HEK293 (cell line): ENCODE results near the gene TNFRSF1A.

Source experiments
- BCL11A ChIP-seq: fragments of 450-650 bp; formaldehyde crosslinking; IDR thresholded peaks from 2 replicates; pipeline ENCODE4 v1.5.1; 2016; ENCODE audit warnings: low read depth, missing biosample characterization, missing genetic modification characterization
- REST ChIP-seq: fragments of 450-650 bp; formaldehyde crosslinking; IDR thresholded peaks from 2 replicates; pipeline ENCODE4 v1.5.1; 2016; ENCODE audit warnings: missing biosample characterization, missing genetic modification characterization
- ZNF214 ChIP-seq: fragments of 450-650 bp; formaldehyde crosslinking; IDR thresholded peaks from 2 replicates; pipeline ENCODE4 v1.5.1; 2017; ENCODE audit warnings: missing biosample characterization, mild to moderate bottlenecking, missing genetic modification characterization, borderline replicate concordance
- ZNF239 ChIP-seq: fragments of 450-650 bp; formaldehyde crosslinking; IDR thresholded peaks from 2 replicates; pipeline ENCODE4 v1.5.1; 2016; ENCODE audit warnings: missing biosample characterization, missing genetic modification characterization
- ZNF280C ChIP-seq: fragments of 450-650 bp; formaldehyde crosslinking; IDR thresholded peaks from 2 replicates; pipeline ENCODE4 v1.5.1; 2016; ENCODE audit warnings: missing biosample characterization, missing genetic modification characterization
- ZNF510 ChIP-seq: fragments of 450-650 bp; formaldehyde crosslinking; IDR thresholded peaks from 2 replicates; pipeline ENCODE4 v1.5.1; 2018; ENCODE audit warnings: mild to moderate bottlenecking, missing genetic modification characterization, missing biosample characterization; ENCODE audit not compliant: insufficient replicate concordance
- ZNF747 ChIP-seq: fragments of 450-650 bp; formaldehyde crosslinking; IDR thresholded peaks from 2 replicates; pipeline ENCODE4 v1.5.1; 2016; ENCODE audit warnings: missing biosample characterization, missing genetic modification characterization
- TF ChIP-seq, protein P1 (sequence below): fragments of 450-650 bp; formaldehyde crosslinking; IDR thresholded peaks from 2 replicates; pipeline ENCODE4 v1.5.1; 2016; ENCODE audit warnings: missing biosample characterization, missing genetic modification characterization

- TF ChIP-seq ZNF510 (tag by site-specific recombination) (no peak), ZNF747 (tag by site-specific recombination) (no peak), REST (tag by site-specific recombination) (no peak), ZNF280C (no peak), ZNF214 (tag by site-specific recombination) (no peak), ZNF239 (tag by site-specific recombination) (no peak), BCL11A (tag by site-specific recombination) (no peak)
- TF ChIP-seq, protein P1, sequence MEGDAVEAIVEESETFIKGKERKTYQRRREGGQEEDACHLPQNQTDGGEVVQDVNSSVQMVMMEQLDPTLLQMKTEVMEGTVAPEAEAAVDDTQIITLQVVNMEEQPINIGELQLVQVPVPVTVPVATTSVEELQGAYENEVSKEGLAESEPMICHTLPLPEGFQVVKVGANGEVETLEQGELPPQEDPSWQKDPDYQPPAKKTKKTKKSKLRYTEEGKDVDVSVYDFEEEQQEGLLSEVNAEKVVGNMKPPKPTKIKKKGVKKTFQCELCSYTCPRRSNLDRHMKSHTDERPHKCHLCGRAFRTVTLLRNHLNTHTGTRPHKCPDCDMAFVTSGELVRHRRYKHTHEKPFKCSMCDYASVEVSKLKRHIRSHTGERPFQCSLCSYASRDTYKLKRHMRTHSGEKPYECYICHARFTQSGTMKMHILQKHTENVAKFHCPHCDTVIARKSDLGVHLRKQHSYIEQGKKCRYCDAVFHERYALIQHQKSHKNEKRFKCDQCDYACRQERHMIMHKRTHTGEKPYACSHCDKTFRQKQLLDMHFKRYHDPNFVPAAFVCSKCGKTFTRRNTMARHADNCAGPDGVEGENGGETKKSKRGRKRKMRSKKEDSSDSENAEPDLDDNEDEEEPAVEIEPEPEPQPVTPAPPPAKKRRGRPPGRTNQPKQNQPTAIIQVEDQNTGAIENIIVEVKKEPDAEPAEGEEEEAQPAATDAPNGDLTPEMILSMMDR (tag by site-specific recombination): no peak
Measured at GRCh38 chr12:6342140-6342889, 439 bp upstream of the TNFRSF1A start.
